MM.1S (cell line): ENCODE data around the gene MYH4.

Experiments
- DNase-seq: peaks from one replicate; pipeline ENCODE4 v3.0.0-alpha.2; 2015
- H2AFZ ChIP-seq: fragments of 300-600 bp; sonication (generic); 2 replicates; pipeline ENCODE4 v1.6.0; 2016; ENCODE audit warnings: antibody characterized with exemption, low read length
- H3F3A ChIP-seq: fragments of 300-600 bp; sonication (generic); 2 replicates; pipeline ENCODE4 v1.6.1; 2016; ENCODE audit warnings: mild to moderate bottlenecking, antibody characterized with exemption, low read length, moderate library complexity, mixed read lengths; ENCODE audit not compliant: insufficient read depth
- H3K27ac ChIP-seq: fragments of 300-600 bp; sonication (generic); 2 replicates; pipeline ENCODE4 v1.5.1; 2016; ENCODE audit warnings: mild to moderate bottlenecking, low read length
- H3K27me3 ChIP-seq: fragments of 300-600 bp; sonication (generic); replicated peaks from 2 replicates; pipeline ENCODE4 v1.6.0; 2016; ENCODE audit warnings: low read length; ENCODE audit not compliant: insufficient read depth
- H3K36me3 ChIP-seq: fragments of 300-600 bp; sonication (generic); replicated peaks from 2 replicates; pipeline ENCODE4 v1.6.1; 2016; ENCODE audit warnings: mild to moderate bottlenecking, low read length, mixed read lengths; ENCODE audit not compliant: insufficient read depth
- H3K4me1 ChIP-seq: fragments of 300-600 bp; sonication (generic); 2 replicates; pipeline ENCODE4 v1.6.1; 2016; ENCODE audit warnings: low read length, mixed read lengths
- H3K4me2 ChIP-seq: fragments of 300-600 bp; sonication (generic); 2 replicates; pipeline ENCODE4 v1.6.0; 2016; ENCODE audit warnings: low read depth, low read length
- H3K4me3 ChIP-seq: fragments of 300-600 bp; sonication (generic); 2 replicates; pipeline ENCODE4 v1.5.1; 2016; ENCODE audit warnings: low read length, mixed read lengths
- H3K79me2 ChIP-seq: fragments of 300-600 bp; sonication (generic); 2 replicates; pipeline ENCODE4 v1.6.1; 2016; ENCODE audit warnings: mixed run types, low read length, mixed read lengths
- H3K9ac ChIP-seq: fragments of 300-600 bp; sonication (generic); 2 replicates; pipeline ENCODE4 v1.6.1; 2016; ENCODE audit warnings: low read length, mixed read lengths
- H3K9me2 ChIP-seq: fragments of 300-600 bp; sonication (generic); replicated peaks from 2 replicates; pipeline ENCODE4 v1.6.1; 2016; ENCODE audit warnings: mild to moderate bottlenecking, low read length, mixed read lengths; ENCODE audit not compliant: insufficient read depth
- H3K9me3 ChIP-seq: fragments of 300-600 bp; sonication (generic); replicated peaks from 2 replicates; pipeline ENCODE4 v1.6.1; 2016; ENCODE audit warnings: mild to moderate bottlenecking, low read length, mixed read lengths; ENCODE audit not compliant: insufficient read depth
- H4K20me1 ChIP-seq: fragments of 300-600 bp; sonication (generic); 2 replicates; pipeline ENCODE4 v1.6.1; 2016; ENCODE audit warnings: mild to moderate bottlenecking, low read length, moderate library complexity, mixed read lengths; ENCODE audit not compliant: insufficient read depth
- CTCF ChIP-seq: fragments of 300-600 bp; sonication (generic); IDR thresholded peaks from 2 replicates; pipeline ENCODE4 v1.5.1; 2016; ENCODE audit warnings: antibody characterized with exemption, low read length, mixed read lengths
- EZH2 ChIP-seq: fragments of 300-600 bp; sonication (generic); optimal IDR thresholded peaks from 2 replicates; pipeline ENCODE3; 2017; ENCODE audit warnings: low read depth, mild to moderate bottlenecking, antibody characterized with exemption, low read length, mixed read lengths
- EZH2phosphoT487 ChIP-seq: fragments of 300-600 bp; sonication (generic); IDR thresholded peaks from 2 replicates; pipeline ENCODE4 v1.6.1; 2018; ENCODE audit warnings: antibody characterized with exemption, low read length

Gene MYH4

GRCh38 chr17:10403589-10403988 is 65.8 kb downstream of the MYH4 start:
- Histone ChIP-seq H2AFZ (no peak overlapping the region), H3F3A (no peaks in the 10 kb centered on the region), H3K9me3 (no peaks in the 10 kb centered on the region)

GRCh38 chr17:10398352-10398751 is 71.0 kb downstream of the MYH4 start:
- Histone ChIP-seq H3K27me3 (no peaks in the 10 kb centered on the region), H4K20me1 (no peaks in the 10 kb centered on the region), H2AFZ (no peak overlapping the region), H3K9me3 (no peaks in the 10 kb centered on the region), H3K36me3 (no peaks in the 10 kb centered on the region), H3F3A (no peaks in the 10 kb centered on the region), H3K9ac (no peak overlapping the region), H3K4me2 (no peak overlapping the region), H3K4me3 (no peak overlapping the region), H3K9me2 (no peaks in the 10 kb centered on the region), H3K27ac (no peak overlapping the region), H3K4me1 (no peaks in the 10 kb centered on the region), H3K79me2 (no peaks in the 10 kb centered on the region)
- TF ChIP-seq EZH2 (no peak), EZH2phosphoT487 (no peak), CTCF (no peak)
- no peak for DNase-seq

More at GRCh38 chr17:10403589-10403988, 65.8 kb downstream of the MYH4 start:
- no peaks in the 10 kb centered on the region for H3K4me1 ChIP-seq
- H3K27ac ChIP-seq, result no peak overlapping the region
- H3K4me2 ChIP-seq, result no peak overlapping the region
- DNase-seq, result no peak
- H3K4me3 ChIP-seq, result no peak overlapping the region
- TF ChIP-seq CTCF, result no peak
- no peak for TF ChIP-seq EZH2
- no peak for TF ChIP-seq EZH2phosphoT487
- H3K9ac ChIP-seq, result no peak overlapping the region
- H4K20me1 ChIP-seq, result no peaks in the 10 kb centered on the region
- H3K36me3 ChIP-seq, result no peaks in the 10 kb centered on the region
- H3K9me2 ChIP-seq, result no peaks in the 10 kb centered on the region
- H3K27me3 ChIP-seq, result no peaks in the 10 kb centered on the region
- no peaks in the 10 kb centered on the region for H3K79me2 ChIP-seq

GRCh38 chr17:10396524-10397163 is 72.7 kb downstream of the MYH4 start:
- no peaks in the 10 kb centered on the region for H3F3A ChIP-seq
- H2AFZ ChIP-seq, result no peak overlapping the region
- H3K79me2 ChIP-seq, result no peaks in the 10 kb centered on the region
- H3K4me2 ChIP-seq, result no peak overlapping the region
- H3K9me3 ChIP-seq, result no peaks in the 10 kb centered on the region
- H3K4me1 ChIP-seq, result no peaks in the 10 kb centered on the region
- H3K9me2 ChIP-seq, result no peaks in the 10 kb centered on the region
- TF ChIP-seq EZH2, result no peak
- TF ChIP-seq CTCF, result no peak
- TF ChIP-seq EZH2phosphoT487, result no peak
- H3K27me3 ChIP-seq, result no peaks in the 10 kb centered on the region
- no peak overlapping the region for H3K9ac ChIP-seq
- H3K36me3 ChIP-seq, result no peaks in the 10 kb centered on the region
- DNase-seq, result no peak
- H3K27ac ChIP-seq, result no peak overlapping the region
- H3K4me3 ChIP-seq, result no peak overlapping the region
- H4K20me1 ChIP-seq, result no peaks in the 10 kb centered on the region
